Neuronal stem cell (in vitro differentiated cells): ENCODE results near the gene ZNF345.

ENCODE experiments used
- DNase-seq: peaks from one replicate; pipeline ENCODE4 v3.0.0-alpha.2; 2013; ENCODE audit warnings: low spot score
- H2AFZ ChIP-seq: one replicate; pipeline ENCODE4 v1.6.1; 2013; ENCODE audit warnings: mild to moderate bottlenecking, low read length, inconsistent platforms
- H2AK5ac ChIP-seq: 2 replicates; pipeline ENCODE4 v1.6.1; 2013; ENCODE audit warnings: low read depth, mild to moderate bottlenecking, inconsistent platforms, low read length, moderate library complexity, mixed read lengths
- H2BK120ac ChIP-seq: 2 replicates; pipeline ENCODE4 v1.6.1; 2013; ENCODE audit warnings: low read depth, mild to moderate bottlenecking, inconsistent platforms, low read length, moderate library complexity, mixed read lengths
- H2BK12ac ChIP-seq: one replicate; pipeline ENCODE4 v1.6.1; 2013; ENCODE audit warnings: low read length, inconsistent platforms
- H2BK15ac ChIP-seq: 2 replicates; pipeline ENCODE4 v1.6.1; 2013; ENCODE audit warnings: mild to moderate bottlenecking, low read length, inconsistent platforms, mixed read lengths
- H2BK5ac ChIP-seq: one replicate; pipeline ENCODE4 v1.6.1; 2013; ENCODE audit warnings: inconsistent platforms, mild to moderate bottlenecking, low read length, moderate library complexity
- H3K14ac ChIP-seq: one replicate; pipeline ENCODE4 v1.6.1; 2013; ENCODE audit warnings: low read length, inconsistent platforms
- H3K18ac ChIP-seq: 2 replicates; pipeline ENCODE4 v1.6.1; 2013; ENCODE audit warnings: low read length, inconsistent platforms
- H3K23ac ChIP-seq: 2 replicates; pipeline ENCODE4 v1.6.1; 2013; ENCODE audit warnings: low read depth, mild to moderate bottlenecking, mixed read lengths, low read length, inconsistent platforms; ENCODE audit not compliant: poor library complexity
- H3K27ac ChIP-seq: replicated peaks from 3 replicates; pipeline ENCODE4 v1.5.1; 2013; ENCODE audit warnings: low read length, inconsistent platforms
- H3K27me3 ChIP-seq, 3 experiments: 2 replicates each; pipeline ENCODE4 v1.6.1; 2013; ENCODE audit warnings: low read length in 3 of 3, mild to moderate bottlenecking in 2 of 3, inconsistent platforms in 1 of 3, low read depth in 1 of 3, mixed read lengths in 1 of 3, moderate library complexity in 1 of 3; ENCODE audit not compliant: control insufficient read depth in 3 of 3, insufficient read depth in 3 of 3
- H3K36me3 ChIP-seq, 2 donors: replicated peaks in 1 of 2; 2 replicates each; pipeline ENCODE4 v1.6.1; 2013; ENCODE audit warnings: low read length in 2 of 2; ENCODE audit not compliant: control insufficient read depth in 2 of 2, insufficient read depth in 2 of 2
- H3K4ac ChIP-seq: 2 replicates; pipeline ENCODE4 v1.6.1; 2013; ENCODE audit warnings: inconsistent platforms, mild to moderate bottlenecking, low read length, moderate library complexity
- H3K4me1 ChIP-seq, 2 donors: 1 replicate in 1 of 2; 2 replicates in 1 of 2; pipeline ENCODE4 v1.6.1; 2013; ENCODE audit warnings: low read length in 2 of 2, low read depth in 1 of 2; ENCODE audit not compliant: control insufficient read depth in 2 of 2, insufficient read depth in 1 of 2
- H3K4me2 ChIP-seq: one replicate; pipeline ENCODE4 v1.6.1; 2013; ENCODE audit warnings: mild to moderate bottlenecking, low read length, inconsistent platforms; ENCODE audit not compliant: insufficient read depth, poor library complexity, severe bottlenecking
- H3K4me3 ChIP-seq, 2 donors: 2 replicates each; pipeline ENCODE4 v1.5.1; 2013; ENCODE audit warnings: low read length in 2 of 2, mild to moderate bottlenecking in 2 of 2, inconsistent platforms in 1 of 2, moderate library complexity in 1 of 2
- H3K79me1 ChIP-seq: one replicate; pipeline ENCODE4 v1.6.1; 2013; ENCODE audit warnings: low read depth, mild to moderate bottlenecking, inconsistent platforms, low read length, moderate library complexity
- H3K9ac ChIP-seq: one replicate; pipeline ENCODE4 v1.6.1; 2013; ENCODE audit warnings: mild to moderate bottlenecking, low read depth, low read length, inconsistent platforms; ENCODE audit not compliant: poor library complexity
- H3K9me3 ChIP-seq, 2 donors: replicated peaks in 1 of 2; 2 replicates each; pipeline versions ENCODE3 to v1.6.1; 2013; ENCODE audit warnings: low read length in 2 of 2, mild to moderate bottlenecking in 2 of 2, inconsistent platforms in 1 of 2, low read depth in 1 of 2, mixed read lengths in 1 of 2, moderate library complexity in 1 of 2; ENCODE audit not compliant: control insufficient read depth in 2 of 2, insufficient read depth in 1 of 2
- H4K8ac ChIP-seq: one replicate; pipeline ENCODE4 v1.6.1; 2013; ENCODE audit warnings: low read depth, mild to moderate bottlenecking, inconsistent platforms, low read length, moderate library complexity
- H4K91ac ChIP-seq: one replicate; pipeline ENCODE4 v1.6.1; 2013; ENCODE audit warnings: low read length, low read depth, mild to moderate bottlenecking, inconsistent platforms; ENCODE audit not compliant: poor library complexity
- WGBS, 2 donors: extraction: QIAGEN DNeasy Blood & Tissue Kit; methylation state at CpG; one replicate each; pipeline ENCODE4 v1.1.7; 2013; ENCODE audit warnings: missing lambda C conversion rate in 2 of 2, mixed read lengths in 1 of 2; ENCODE audit not compliant: insufficient read length in 2 of 2, insufficient replicate concordance in 1 of 2; ENCODE audit errors: extremely low coverage in 2 of 2; 5-methylcytosine and 5-hydroxymethylcytosine counted together

The ZNF345 gene

DNA sequence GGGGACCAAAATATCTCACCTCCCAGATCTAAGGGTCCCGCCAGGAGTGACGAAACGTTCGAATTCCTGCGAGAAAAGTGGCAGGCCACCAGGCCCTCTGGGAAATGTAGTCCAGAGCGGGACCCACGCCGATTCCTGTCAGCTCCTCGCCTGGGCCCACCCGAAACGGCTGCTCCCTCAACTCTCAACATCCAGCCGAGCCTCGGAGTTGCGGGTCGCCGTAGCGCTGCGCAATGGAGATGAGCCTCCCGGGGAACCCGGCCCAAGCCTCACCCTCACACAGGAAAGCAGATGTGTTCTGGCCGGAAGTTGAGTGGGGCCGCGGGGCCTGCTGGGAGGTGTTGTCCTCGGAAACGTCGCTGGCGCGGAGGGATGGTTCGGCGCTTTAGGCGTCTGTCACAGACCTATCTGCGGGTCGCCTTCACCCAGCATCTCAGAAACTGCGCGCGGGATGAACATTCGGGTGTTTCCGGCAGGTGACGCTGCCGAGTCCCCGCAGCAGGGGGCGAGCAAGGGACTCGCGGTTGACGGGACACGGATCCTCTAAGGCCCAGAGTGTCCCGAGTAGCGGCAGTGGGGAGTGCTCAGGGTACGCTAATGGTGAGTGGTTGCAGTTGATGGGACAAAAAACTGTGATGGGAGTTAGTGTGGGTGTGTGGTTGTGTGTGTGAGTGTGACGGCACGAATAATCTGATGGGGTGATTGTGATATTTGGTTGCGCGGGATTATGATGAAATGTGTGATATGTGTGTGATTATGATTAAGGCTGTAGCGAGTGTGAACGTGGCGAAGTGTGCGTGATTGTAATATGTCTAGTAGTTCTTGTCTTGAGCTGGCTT, 65.5 kb downstream of the ZNF345 start, which contains the start of the genes ZNF568 and ZNF829:
Gene ZNF568 (plus strand): TSS at position 341 of the 839 bp plus-strand sequence. CDS start 6,439 bp downstream, outside the sequence.
Gene ZNF829 (minus strand): TSS at position 300 of the 839 bp plus-strand sequence. CDS start 1,124 bp downstream, outside the sequence.
- H2AFZ ChIP-seq, result peak within 1 kb of the TSS; percentile 98
- H3K27ac ChIP-seq, result peak within 1 kb of the TSS; percentile 74
- H2BK12ac ChIP-seq, result no peak within 1 kb of the TSS
- H3K9me3 ChIP-seq, result peaks cover 11 to 72% of the 10 kb centered on the region in 2 donors
- 100% methylated on average over 2 to 4 of the region's 57 CpGs for WGBS, 2 donors
- H2BK15ac ChIP-seq, result no peak within 1 kb of the TSS
- H3K79me1 ChIP-seq, result peaks cover 4% of the 10 kb centered on the region
- DNase-seq, result peak; percentile 80
- peaks cover 2 to 4% of the 10 kb centered on the region in 2 donors for H3K4me1 ChIP-seq
- peak within 1 kb of the TSS; percentile 56 for H3K4me2 ChIP-seq
- H4K91ac ChIP-seq, result no peak within 1 kb of the TSS
- H3K36me3 ChIP-seq, result peaks cover 5 to 66% of the 10 kb centered on the region in 2 donors
- H2BK5ac ChIP-seq, result peak within 1 kb of the TSS; percentile 89
- no peaks in the 10 kb centered on the region for H3K27me3 ChIP-seq
- peak within 1 kb of the TSS; percentile 81 for H3K4me3 ChIP-seq
- H2BK120ac ChIP-seq, result no peak within 1 kb of the TSS
- H3K18ac ChIP-seq, result peak within 1 kb of the TSS; percentile 99
- H3K23ac ChIP-seq, result peak within 1 kb of the TSS; percentile 67
- peak within 1 kb of the TSS; percentile 87 for H3K9ac ChIP-seq
- H3K4ac ChIP-seq, result no peak within 1 kb of the TSS
- no peak within 1 kb of the TSS for H3K14ac ChIP-seq
- no peak within 1 kb of the TSS for H2AK5ac ChIP-seq
- H4K8ac ChIP-seq, result peak within 1 kb of the TSS; percentile 95

- no peak overlapping the region for H4K91ac ChIP-seq
- H3K9me3 ChIP-seq, result peaks cover 7 to 68% of the 10 kb centered on the region in 2 donors
- H3K9ac ChIP-seq, result no peak overlapping the region
- peaks cover 5 to 66% of the 10 kb centered on the region in 2 donors for H3K36me3 ChIP-seq
- peak; percentile 0 for DNase-seq
- H3K4ac ChIP-seq, result no peak overlapping the region
- no peak overlapping the region for H4K8ac ChIP-seq
- no peak overlapping the region for H2BK120ac ChIP-seq
- H2AFZ ChIP-seq, result peak overlapping the region; percentile 98
- peaks cover 4% of the 10 kb centered on the region for H3K79me1 ChIP-seq
- H3K27ac ChIP-seq, result no peak overlapping the region
- H3K4me3 ChIP-seq, result peak overlapping the region; percentile 33 to 81
- no peaks in the 10 kb centered on the region for H3K27me3 ChIP-seq
- peak overlapping the region; percentile 56 for H3K4me2 ChIP-seq
- no peak overlapping the region for H2BK15ac ChIP-seq
- no peak overlapping the region for H3K18ac ChIP-seq
- H2BK5ac ChIP-seq, result no peak overlapping the region
- H2AK5ac ChIP-seq, result no peak overlapping the region
- no peak overlapping the region for H2BK12ac ChIP-seq
- H3K4me1 ChIP-seq, result peaks cover 2 to 4% of the 10 kb centered on the region in 2 donors
- no CpG with 5 or more reads among the region's 7 CpGs for WGBS, 2 donors
- H3K23ac ChIP-seq, result no peak overlapping the region
- H3K14ac ChIP-seq, result no peak overlapping the region
Measured at GRCh38 chr19:36916991-36917390, 66.3 kb downstream of the ZNF345 start.

- Histone ChIP-seq H3K9me3 (peaks cover 7 to 69% of the 10 kb centered on the region in 2 donors), H3K4me1 (peaks cover 2 to 4% of the 10 kb centered on the region in 2 donors), H3K36me3 (peaks cover 5 to 64% of the 10 kb centered on the region in 2 donors), H3K27ac (no peak overlapping the region), H3K4me2 (no peak overlapping the region), H3K9ac (no peak overlapping the region), H2AFZ (no peak overlapping the region), H4K91ac (no peak overlapping the region), H3K4ac (no peak overlapping the region), H3K4me3 (no peak overlapping the region), H3K14ac (no peak overlapping the region), H3K27me3 (no peaks in the 10 kb centered on the region), H2BK15ac (no peak overlapping the region), H2BK12ac (no peak overlapping the region), H2BK120ac (no peak overlapping the region), H2AK5ac (no peak overlapping the region), H3K23ac (no peak overlapping the region), H3K79me1 (peaks cover 4% of the 10 kb centered on the region), H4K8ac (no peak overlapping the region), H3K18ac (no peak overlapping the region), H2BK5ac (no peak overlapping the region)
- no peak for DNase-seq
- WGBS, 2 donors, result no CpG with 5 or more reads among the region's 9 CpGs
Measured at GRCh38 chr19:36918090-36918489, 67.4 kb downstream of the ZNF345 start.
